Activated CD4-positive, alpha-beta memory T cell treated with anti-CD3 and anti-CD28 coated beads for 36 hours (primary cell): ENCODE data around the gene PATL2. TPM values are rescaled to one million over a fixed set of nuclear protein-coding genes. Genes with fewer than 3 reads are reported as not detected.
"Not testable (repeated sequence)": the region's sequence is repeated elsewhere in the genome, so short reads cannot be mapped to it uniquely, and the experiment has no call there.

Source experiments
- CTCF ChIA-PET: fragments of 350-600 bp; sonication (Branson Sonifier 250); formaldehyde crosslinking; loops from one replicate; lab custom pipeline; 2021; ENCODE audit warnings: antibody characterized with exemption, inconsistent platforms; lab: Charles Lee
- POLR2A ChIA-PET: fragments of 350-600 bp; sonication (Branson Sonifier 250); formaldehyde crosslinking; loops from one replicate; lab custom pipeline; 2021; ENCODE audit warnings: antibody characterized with exemption; lab: Charles Lee
- DNase-seq: peaks from one replicate; pipeline ENCODE4 v3.0.0-alpha.2; 2020
- H3K27ac Mint-ChIP-seq: one replicate; pipeline ENCODE4 v1.8.0; 2021; ENCODE audit warnings: mixed read lengths
- H3K27me3 Mint-ChIP-seq: one replicate; pipeline ENCODE4 v1.8.0; 2021; ENCODE audit warnings: mixed read lengths
- H3K36me3 Mint-ChIP-seq: one replicate; pipeline ENCODE4 v1.8.0; 2021; ENCODE audit warnings: mixed read lengths
- H3K4me1 Mint-ChIP-seq: one replicate; pipeline ENCODE4 v1.8.0; 2021; ENCODE audit warnings: low read depth, mixed read lengths
- H3K4me3 Mint-ChIP-seq: one replicate; pipeline ENCODE4 v1.8.0; 2021; ENCODE audit warnings: mild to moderate bottlenecking, mixed read lengths
- H3K9me3 Mint-ChIP-seq: one replicate; pipeline ENCODE4 v1.8.0; 2021; ENCODE audit warnings: mixed read lengths
- intact Hi-C: fragments of 100-400 bp; cut with micrococcal nuclease; formaldehyde crosslinking; loops from one replicate; pipeline ENCODE4 v1.15.1; 2023
- total RNA-seq, 2 experiments: library from RNA; stranded (reverse); gene quantifications; one replicate each; pipeline ENCODE4 v1.2.3, GENCODE V29; 2021

Gene PATL2
- total RNA-seq, 2 experiments from 2014 or later, result 16.5 to 17.2 TPM

- intact Hi-C loops, result no loop called here
- H3K36me3 Mint-ChIP-seq, result peaks cover 66% of the 10 kb centered on the region
- no peak overlapping the region for H3K4me3 Mint-ChIP-seq
- no peak for DNase-seq
- ChIA-PET POLR2A (interaction anchor here (1.5 kb wide), 1 partner anchor 68 kb away, joined by 4 read pairs; no protein-coding TSS in a partner anchor), CTCF (interaction anchor here (0.8 to 1.1 kb wide), 2 partner anchors 15 to 90 kb away, joined by 3 to 5 read pairs; partner anchors contain the start of gene SPG11)
- no peak overlapping the region for H3K27ac Mint-ChIP-seq
- H3K27me3 Mint-ChIP-seq, result no peaks in the 10 kb centered on the region
- peaks cover 47% of the 10 kb centered on the region for H3K4me1 Mint-ChIP-seq
- peaks cover 9% of the 10 kb centered on the region for H3K9me3 Mint-ChIP-seq
Observed at GRCh38 chr15:44647637-44648036, 63.5 kb downstream of the PATL2 start.

DNA sequence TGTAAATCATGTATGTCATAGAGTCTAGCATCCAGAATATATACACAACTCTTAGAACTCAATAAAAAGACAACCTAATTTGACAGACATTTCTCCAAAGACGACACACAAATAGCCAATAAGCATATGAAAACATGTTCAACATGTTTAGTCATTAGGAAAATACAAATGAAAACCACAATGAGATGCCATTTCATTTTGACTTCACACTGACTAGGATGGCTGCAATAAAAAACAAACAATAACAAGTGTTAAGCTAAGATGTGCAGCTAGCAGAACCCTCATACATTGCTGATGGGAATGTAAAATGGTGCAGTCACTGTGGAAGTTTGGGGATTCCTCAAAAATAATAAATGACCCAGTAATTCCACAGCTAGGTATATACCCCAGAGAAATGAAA lies 64.1 kb downstream of the PATL2 start:
- Mint-ChIP-seq H3K36me3 (peaks cover 62% of the 10 kb centered on the region), H3K27ac (peak overlapping the region; percentile 9), H3K9me3 (peaks cover 9% of the 10 kb centered on the region), H3K4me3 (no peak overlapping the region), H3K4me1 (peaks cover 47% of the 10 kb centered on the region), H3K27me3 (no peaks in the 10 kb centered on the region)
- DNase-seq, result no peak
- intact Hi-C loops, result no loop called here
- ChIA-PET CTCF (interaction anchor here (1.1 kb wide), 1 partner anchor 16 kb away, joined by 5 read pairs; the partner anchor contains the start of gene SPG11), POLR2A (interaction anchor here (0.8 to 1.5 kb wide), 2 partner anchors 16 to 68 kb away, joined by 3 to 4 read pairs; no protein-coding TSS in a partner anchor)

DNA sequence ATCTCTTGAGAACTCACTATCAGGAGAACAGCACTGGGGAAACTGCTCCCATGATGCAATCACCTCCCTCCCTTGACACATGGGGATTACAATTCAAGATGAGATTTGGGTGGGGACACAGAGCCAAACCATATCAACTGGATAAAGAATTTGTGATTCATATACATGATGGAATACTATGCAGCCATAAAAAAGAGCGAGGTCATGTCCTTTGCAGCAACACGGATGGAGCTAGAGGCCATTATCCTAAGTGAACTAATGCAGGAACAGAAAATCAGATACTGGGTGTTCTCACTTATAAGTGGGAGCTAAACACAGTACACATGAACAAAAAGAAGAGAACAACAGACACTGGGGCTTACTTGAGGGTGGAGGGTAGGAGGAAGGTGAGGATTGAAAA lies 64.7 kb downstream of the PATL2 start:
- no peaks in the 10 kb centered on the region for H3K27me3 Mint-ChIP-seq
- ChIA-PET CTCF (interaction anchor here (1.1 kb wide), 1 partner anchor 17 kb away, joined by 5 read pairs; the partner anchor contains the start of gene SPG11), POLR2A (interaction anchor here (0.8 to 1.5 kb wide), 2 partner anchors 16 to 69 kb away, joined by 3 to 4 read pairs; no protein-coding TSS in a partner anchor)
- H3K9me3 Mint-ChIP-seq, result peaks cover 9% of the 10 kb centered on the region
- peaks cover 59% of the 10 kb centered on the region for H3K36me3 Mint-ChIP-seq
- peaks cover 47% of the 10 kb centered on the region for H3K4me1 Mint-ChIP-seq
- DNase-seq, result no peak
- no peak overlapping the region for H3K27ac Mint-ChIP-seq
- no peak overlapping the region for H3K4me3 Mint-ChIP-seq
- intact Hi-C loops, result no loop called here

DNA sequence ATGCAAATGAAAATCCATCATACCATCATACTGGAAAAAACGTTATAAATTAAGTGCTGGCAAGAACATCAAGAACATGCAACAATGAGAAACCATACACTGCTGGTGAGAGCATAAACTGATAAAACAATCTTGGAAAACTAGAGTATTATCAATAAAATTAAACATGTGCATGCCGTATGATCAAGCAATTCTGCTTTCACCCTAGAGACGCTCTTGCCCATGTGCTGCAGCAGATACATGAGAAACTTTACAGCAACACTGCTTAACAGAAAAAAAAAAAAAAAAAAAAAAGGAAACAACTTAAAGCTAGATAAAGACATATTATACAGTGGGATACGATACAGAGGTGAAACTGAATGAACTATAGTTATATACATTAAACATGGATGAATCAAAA lies 69.5 kb downstream of the PATL2 start:
- Mint-ChIP-seq H3K4me3 (no peak overlapping the region), H3K4me1 (peaks cover 28% of the 10 kb centered on the region), H3K27me3 (no peaks in the 10 kb centered on the region), H3K36me3 (peaks cover 33% of the 10 kb centered on the region), H3K9me3 (peaks cover 8% of the 10 kb centered on the region), H3K27ac (no peak overlapping the region)
- DNase-seq, result no peak
- POLR2A ChIA-PET, result no interaction called here
- intact Hi-C loops, result no loop called here
- CTCF ChIA-PET, result no interaction called here

DNA sequence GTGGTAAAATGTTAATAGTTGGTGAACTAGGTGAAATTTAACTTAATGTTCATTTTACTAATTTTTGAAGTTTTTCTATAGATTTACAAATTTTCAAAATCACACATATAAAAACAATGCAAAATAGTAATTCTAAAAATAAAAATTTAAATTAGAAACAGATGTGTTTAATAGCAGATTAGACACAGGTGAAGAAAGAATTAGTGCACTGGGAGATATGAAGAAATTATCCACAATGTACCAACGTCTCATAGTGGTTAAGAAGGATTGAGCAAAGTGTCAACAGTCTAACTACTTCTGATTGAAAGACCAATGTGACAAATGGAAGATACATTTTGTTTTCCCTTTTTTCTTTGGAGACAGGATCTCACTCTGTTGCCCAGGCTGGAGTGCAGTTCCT lies 74.1 kb downstream of the PATL2 start:
- Mint-ChIP-seq H3K4me1 (peaks cover 19% of the 10 kb centered on the region), H3K9me3 (no peaks in the 10 kb centered on the region), H3K36me3 (peaks cover 27% of the 10 kb centered on the region), H3K4me3 (no peak overlapping the region), H3K27ac (no peak overlapping the region), H3K27me3 (no peaks in the 10 kb centered on the region)
- DNase-seq, result no peak
- ChIA-PET POLR2A (no interaction called here), CTCF (interaction anchor here (2.8 kb wide), 1 partner anchor 102 kb away, joined by 10 read pairs; no protein-coding TSS in a partner anchor)
- intact Hi-C loops, result no loop called here

GRCh38 chr15:44633603-44634002 lies 77.5 kb downstream of the PATL2 start:
- DNase-seq, result peak; percentile 18

DNA sequence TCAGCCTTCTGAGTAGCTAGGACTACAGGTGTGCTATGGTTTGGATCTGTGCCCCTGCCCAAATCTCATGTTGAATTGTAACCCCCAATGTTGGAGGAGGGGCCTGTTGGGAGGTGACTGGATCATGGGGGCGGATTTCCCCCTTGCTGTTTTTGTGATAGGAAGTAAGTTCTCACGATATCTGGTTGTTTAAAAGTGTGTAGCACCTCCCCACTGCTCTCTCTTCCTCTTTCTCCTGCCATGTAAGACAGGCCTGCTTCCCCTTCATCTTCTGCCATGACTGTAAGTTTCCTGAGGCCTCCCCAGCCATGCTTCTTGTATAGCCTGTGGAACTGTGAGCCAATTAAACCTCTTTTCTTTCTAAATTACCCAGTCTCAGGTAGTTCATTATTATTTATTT lies 85.8 kb downstream of the PATL2 start:
- Mint-ChIP-seq H3K27ac (peak overlapping the region; percentile 9), H3K36me3 (peaks cover 39% of the 10 kb centered on the region), H3K4me1 (peaks cover 11% of the 10 kb centered on the region)
- CTCF ChIA-PET, H3K9me3 Mint-ChIP-seq, intact Hi-C loops, POLR2A ChIA-PET, H3K27me3 Mint-ChIP-seq, DNase-seq, H3K4me3 Mint-ChIP-seq: not testable (repeated sequence)

More at GRCh38 chr15:44633603-44634002, 77.5 kb downstream of the PATL2 start:
- POLR2A ChIA-PET, result interaction anchor here (0.6 to 1.8 kb wide), 7 partner anchors 11 to 153 kb away, joined by 3 to 8 read pairs (median 3); partner anchors contain the start of genes B2M, PATL2 and SPG11
- peak overlapping the region; percentile 96 for H3K27ac Mint-ChIP-seq
- H3K9me3 Mint-ChIP-seq, result no peaks in the 10 kb centered on the region
- CTCF ChIA-PET, result interaction anchor here (1.2 to 3.2 kb wide), 3 partner anchors 30 to 87 kb away, joined by 3 to 10 read pairs (median 4); partner anchors contain the start of genes PATL2 and SPG11
- H3K27me3 Mint-ChIP-seq, result no peaks in the 10 kb centered on the region
- peaks cover 42% of the 10 kb centered on the region for H3K36me3 Mint-ChIP-seq
- peaks cover 23% of the 10 kb centered on the region for H3K4me1 Mint-ChIP-seq
- intact Hi-C loops, result loop anchor here (1.0 to 5.0 kb wide), 4 partner anchors 30 to 206 kb away; partner anchors contain the start of genes B2M, CTDSPL2, PATL2 and SPG11
- peak overlapping the region; percentile 70 for H3K4me3 Mint-ChIP-seq

DNA sequence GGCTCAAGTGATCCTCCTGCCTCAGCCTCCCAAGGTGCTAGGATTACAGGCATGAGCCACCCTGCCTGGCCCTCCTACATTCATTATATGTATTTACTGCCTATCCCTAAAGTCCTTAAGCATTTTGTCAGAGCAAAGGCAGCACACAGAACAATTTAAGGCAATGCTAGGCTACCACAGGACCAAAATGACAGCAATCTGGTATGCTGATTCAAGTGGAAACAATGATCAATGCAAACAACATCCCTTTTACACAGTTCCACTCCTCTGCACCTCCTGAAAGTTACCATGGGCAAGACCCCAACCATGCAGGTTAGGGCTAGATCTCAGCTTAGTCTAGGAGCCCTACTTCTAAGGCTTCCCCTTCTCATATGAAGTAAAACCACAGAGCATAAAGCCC lies 87.9 kb downstream of the PATL2 start:
- H3K27me3 Mint-ChIP-seq, result no peaks in the 10 kb centered on the region
- peak overlapping the region; percentile 51 for H3K27ac Mint-ChIP-seq
- no peak overlapping the region for H3K4me3 Mint-ChIP-seq
- intact Hi-C loops, result no loop called here
- H3K36me3 Mint-ChIP-seq, result peaks cover 33% of the 10 kb centered on the region
- peaks cover 11% of the 10 kb centered on the region for H3K4me1 Mint-ChIP-seq
- ChIA-PET CTCF (interaction anchor here (0.6 to 1.8 kb wide), 3 partner anchors 44 to 136 kb away, joined by 3 to 6 read pairs (median 3); no protein-coding TSS in a partner anchor), POLR2A (no interaction called here)
- no peaks in the 10 kb centered on the region for H3K9me3 Mint-ChIP-seq
- DNase-seq, result no peak

GRCh38 chr15:44620081-44620480 lies 91.0 kb downstream of the PATL2 start:
- Mint-ChIP-seq H3K27me3 (no peaks in the 10 kb centered on the region), H3K4me1 (peaks cover 7% of the 10 kb centered on the region), H3K4me3 (no peak overlapping the region), H3K27ac (no peak overlapping the region), H3K36me3 (peaks cover 40% of the 10 kb centered on the region), H3K9me3 (no peaks in the 10 kb centered on the region)
- DNase-seq, result no peak
- POLR2A ChIA-PET, result interaction anchor here (0.6 kb wide), 1 partner anchor 8 kb away, joined by 3 read pairs; no protein-coding TSS in a partner anchor
- intact Hi-C loops, result no loop called here
- CTCF ChIA-PET, result interaction anchor here (0.6 to 1.7 kb wide), 2 partner anchors 41 to 559 kb away, joined by 3 to 6 read pairs; no protein-coding TSS in a partner anchor

- no peak for DNase-seq
- Mint-ChIP-seq H3K36me3 (peaks cover 42% of the 10 kb centered on the region), H3K9me3 (no peaks in the 10 kb centered on the region), H3K4me3 (no peak overlapping the region), H3K27me3 (no peaks in the 10 kb centered on the region), H3K4me1 (no peaks in the 10 kb centered on the region), H3K27ac (no peak overlapping the region)
- CTCF ChIA-PET, result interaction anchor here (1.4 kb wide), 1 partner anchor 122 kb away, joined by 3 read pairs; no protein-coding TSS in a partner anchor
- intact Hi-C loops, result no loop called here
- POLR2A ChIA-PET, result no interaction called here
Observed at GRCh38 chr15:44616974-44617373, 94.1 kb downstream of the PATL2 start.
